Nephron progenitor cell (in vitro differentiated cells): ENCODE measurements around the gene CD99L2.
A peak's percentile ranks its signal among the peaks of the same experiment; 100 is the strongest.

Experiments
- DNase-seq: peaks from one replicate; pipeline ENCODE4 v3.0.0; 2021
- H3K27ac Mint-ChIP-seq: 2 replicates; pipeline ENCODE4 v1.8.0; 2021; ENCODE audit warnings: mild to moderate bottlenecking, moderate library complexity, mixed read lengths
- H3K27me3 Mint-ChIP-seq: 2 replicates; pipeline ENCODE4 v1.8.0; 2021; ENCODE audit warnings: mild to moderate bottlenecking, low read depth, mixed read lengths; ENCODE audit not compliant: poor library complexity
- H3K36me3 Mint-ChIP-seq: 2 replicates; pipeline ENCODE4 v1.8.0; 2021; ENCODE audit warnings: low read depth, mixed read lengths
- H3K4me1 Mint-ChIP-seq: 2 replicates; pipeline ENCODE4 v1.8.0; 2021; ENCODE audit warnings: mixed read lengths
- H3K4me3 Mint-ChIP-seq: 2 replicates; pipeline ENCODE4 v1.8.0; 2021; ENCODE audit warnings: mild to moderate bottlenecking, moderate library complexity, mixed read lengths
- H3K9me3 Mint-ChIP-seq: 2 replicates; pipeline ENCODE4 v1.8.0; 2021; ENCODE audit warnings: mild to moderate bottlenecking, moderate library complexity, mixed read lengths
- TF ChIP-seq, protein P1 (sequence below): fragments of 200-600 bp; sonication (generic); IDR thresholded peaks from 2 replicates; pipeline ENCODE4 v1.5.0; 2021; ENCODE audit warnings: antibody characterized with exemption

CD99L2 gene

DNA sequence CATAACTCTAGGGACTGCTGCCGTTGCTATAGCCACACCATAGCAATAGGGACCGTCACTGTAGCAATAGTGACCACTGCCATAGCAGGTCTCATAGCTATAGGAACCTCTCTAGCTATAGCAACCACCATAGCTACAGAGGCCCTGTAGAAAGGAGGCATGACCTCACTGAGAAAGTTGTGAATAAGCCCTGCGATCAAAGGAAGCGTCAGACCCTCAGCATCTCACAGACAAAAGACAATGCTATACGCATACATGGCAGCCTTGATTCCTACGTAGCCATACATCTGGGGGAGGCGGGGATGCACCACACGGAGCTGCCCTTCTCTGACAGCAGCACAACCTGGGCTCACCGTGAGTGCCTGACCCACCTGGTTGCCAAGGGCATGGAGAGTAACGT is 116.8 kb downstream of the CD99L2 start:
- peaks cover 49% of the 10 kb centered on the region for H3K9me3 Mint-ChIP-seq

DNA sequence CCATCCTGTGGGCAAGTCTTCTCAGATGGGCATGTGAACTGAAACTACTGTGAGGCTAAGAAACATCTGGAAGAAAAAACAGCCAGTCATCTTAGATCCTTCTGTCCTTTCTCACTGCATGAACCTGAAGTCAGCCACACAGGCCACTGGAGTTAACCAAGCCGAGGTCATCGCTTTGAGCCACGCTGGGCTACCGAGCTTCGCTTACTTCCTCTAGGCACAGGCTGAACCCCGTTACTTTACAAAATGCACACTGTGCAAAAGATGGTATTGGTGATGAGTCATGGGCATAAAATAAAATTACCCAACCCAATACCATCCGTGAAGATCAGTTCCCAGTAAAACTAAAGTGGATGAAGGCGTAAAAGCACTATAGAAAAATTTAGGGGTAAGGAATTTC is 119.1 kb downstream of the CD99L2 start:
- DNase-seq: no peak
- Mint-ChIP-seq H3K4me1 (peaks cover 29% of the 10 kb centered on the region), H3K27ac (peak overlapping the region; percentile 69), H3K36me3 (peaks cover 28% of the 10 kb centered on the region), H3K9me3 (peaks cover 49% of the 10 kb centered on the region), H3K4me3 (no peak overlapping the region), H3K27me3 (peaks cover 6% of the 10 kb centered on the region)
- TF ChIP-seq, protein P1, sequence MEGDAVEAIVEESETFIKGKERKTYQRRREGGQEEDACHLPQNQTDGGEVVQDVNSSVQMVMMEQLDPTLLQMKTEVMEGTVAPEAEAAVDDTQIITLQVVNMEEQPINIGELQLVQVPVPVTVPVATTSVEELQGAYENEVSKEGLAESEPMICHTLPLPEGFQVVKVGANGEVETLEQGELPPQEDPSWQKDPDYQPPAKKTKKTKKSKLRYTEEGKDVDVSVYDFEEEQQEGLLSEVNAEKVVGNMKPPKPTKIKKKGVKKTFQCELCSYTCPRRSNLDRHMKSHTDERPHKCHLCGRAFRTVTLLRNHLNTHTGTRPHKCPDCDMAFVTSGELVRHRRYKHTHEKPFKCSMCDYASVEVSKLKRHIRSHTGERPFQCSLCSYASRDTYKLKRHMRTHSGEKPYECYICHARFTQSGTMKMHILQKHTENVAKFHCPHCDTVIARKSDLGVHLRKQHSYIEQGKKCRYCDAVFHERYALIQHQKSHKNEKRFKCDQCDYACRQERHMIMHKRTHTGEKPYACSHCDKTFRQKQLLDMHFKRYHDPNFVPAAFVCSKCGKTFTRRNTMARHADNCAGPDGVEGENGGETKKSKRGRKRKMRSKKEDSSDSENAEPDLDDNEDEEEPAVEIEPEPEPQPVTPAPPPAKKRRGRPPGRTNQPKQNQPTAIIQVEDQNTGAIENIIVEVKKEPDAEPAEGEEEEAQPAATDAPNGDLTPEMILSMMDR: no peak

More for the DNA sequence above, 116.8 kb downstream of the CD99L2 start:
- Mint-ChIP-seq H3K27ac (no peak overlapping the region), H3K27me3 (peaks cover 4% of the 10 kb centered on the region), H3K4me1 (peaks cover 34% of the 10 kb centered on the region), H3K36me3 (peaks cover 11% of the 10 kb centered on the region), H3K4me3 (no peak overlapping the region)
- no peak for DNase-seq
- TF ChIP-seq, protein P1: no peak

DNA sequence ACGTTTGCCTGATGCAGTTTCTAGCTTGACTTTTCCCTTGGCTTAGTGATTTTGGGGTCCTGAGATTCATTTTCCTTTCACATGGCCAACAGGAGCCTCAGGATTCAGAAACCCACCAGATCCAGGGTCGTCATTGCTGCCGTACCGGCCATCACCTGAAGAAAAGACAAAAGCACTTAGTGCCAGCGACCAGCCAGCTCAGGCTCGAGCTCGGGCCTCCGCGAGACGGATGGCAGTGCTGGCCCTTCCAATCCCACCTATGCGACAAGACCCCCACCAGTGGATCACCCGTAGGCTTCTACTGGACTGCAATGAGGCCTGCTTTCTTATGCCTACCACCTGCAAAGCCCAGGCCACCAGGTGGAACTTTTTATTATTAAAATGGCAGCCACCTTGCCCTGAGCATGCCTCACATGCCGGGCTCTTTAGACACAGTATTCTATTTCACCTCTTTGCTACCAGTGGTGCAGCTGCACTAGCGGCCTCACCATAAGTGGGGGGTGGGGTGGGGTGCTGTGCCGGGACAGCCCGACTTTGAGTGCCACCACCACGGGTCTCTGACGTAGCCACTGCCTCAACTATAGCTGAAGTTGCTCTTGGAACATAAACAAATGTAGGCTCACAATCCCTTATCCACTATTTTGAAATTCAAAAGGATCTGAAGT is 121.0 kb downstream of the CD99L2 start:
- DNase-seq: no peak
- Mint-ChIP-seq H3K27ac (no peak overlapping the region), H3K9me3 (peaks cover 55% of the 10 kb centered on the region), H3K4me1 (peaks cover 21% of the 10 kb centered on the region), H3K4me3 (no peak overlapping the region), H3K36me3 (peaks cover 30% of the 10 kb centered on the region), H3K27me3 (peaks cover 7% of the 10 kb centered on the region)
- TF ChIP-seq, protein P1: no peak

DNA sequence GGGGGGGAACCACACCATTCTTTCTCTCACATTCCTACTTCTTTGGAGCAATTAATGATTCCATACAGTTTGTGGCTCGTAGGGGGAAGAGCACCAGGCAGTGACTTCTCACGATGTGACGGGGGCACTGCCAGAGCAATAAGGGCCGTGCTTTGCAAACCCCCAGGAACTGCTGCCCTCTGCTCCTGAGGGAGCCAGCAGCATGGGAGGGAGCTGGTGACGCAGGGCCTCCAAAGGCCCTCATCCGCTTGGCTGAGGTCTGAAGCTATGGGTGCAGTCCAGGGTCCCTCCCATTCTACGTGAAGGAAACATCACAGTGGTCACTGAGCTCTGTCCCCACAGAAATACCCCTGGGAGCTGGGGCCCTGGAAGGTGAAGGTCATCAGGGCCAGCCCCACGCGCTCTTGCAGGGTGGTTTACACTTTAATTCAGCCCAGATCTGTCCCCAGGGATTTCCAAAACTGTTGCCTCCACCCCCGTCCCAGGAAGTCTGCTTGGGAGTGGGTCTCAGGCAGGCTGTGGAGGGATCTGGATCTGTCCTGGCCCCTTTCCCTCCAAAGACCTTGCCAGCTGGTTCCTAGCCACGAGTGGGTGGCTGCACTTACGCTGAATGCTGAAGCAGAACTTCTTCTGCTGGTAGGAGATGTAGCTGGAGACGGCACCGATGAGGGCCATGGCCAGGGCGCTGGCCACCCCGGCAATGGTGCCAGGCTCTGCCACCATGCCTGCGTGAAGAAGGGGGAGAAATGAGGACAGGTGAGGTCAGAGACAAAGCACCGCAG is 122.7 kb downstream of the CD99L2 start:
- Mint-ChIP-seq H3K27me3 (peaks cover 9% of the 10 kb centered on the region), H3K27ac (no peak overlapping the region), H3K9me3 (peaks cover 52% of the 10 kb centered on the region), H3K4me1 (peaks cover 21% of the 10 kb centered on the region), H3K4me3 (no peak overlapping the region), H3K36me3 (peaks cover 30% of the 10 kb centered on the region)
- no peak for DNase-seq
- TF ChIP-seq, protein P1: no peak

DNA sequence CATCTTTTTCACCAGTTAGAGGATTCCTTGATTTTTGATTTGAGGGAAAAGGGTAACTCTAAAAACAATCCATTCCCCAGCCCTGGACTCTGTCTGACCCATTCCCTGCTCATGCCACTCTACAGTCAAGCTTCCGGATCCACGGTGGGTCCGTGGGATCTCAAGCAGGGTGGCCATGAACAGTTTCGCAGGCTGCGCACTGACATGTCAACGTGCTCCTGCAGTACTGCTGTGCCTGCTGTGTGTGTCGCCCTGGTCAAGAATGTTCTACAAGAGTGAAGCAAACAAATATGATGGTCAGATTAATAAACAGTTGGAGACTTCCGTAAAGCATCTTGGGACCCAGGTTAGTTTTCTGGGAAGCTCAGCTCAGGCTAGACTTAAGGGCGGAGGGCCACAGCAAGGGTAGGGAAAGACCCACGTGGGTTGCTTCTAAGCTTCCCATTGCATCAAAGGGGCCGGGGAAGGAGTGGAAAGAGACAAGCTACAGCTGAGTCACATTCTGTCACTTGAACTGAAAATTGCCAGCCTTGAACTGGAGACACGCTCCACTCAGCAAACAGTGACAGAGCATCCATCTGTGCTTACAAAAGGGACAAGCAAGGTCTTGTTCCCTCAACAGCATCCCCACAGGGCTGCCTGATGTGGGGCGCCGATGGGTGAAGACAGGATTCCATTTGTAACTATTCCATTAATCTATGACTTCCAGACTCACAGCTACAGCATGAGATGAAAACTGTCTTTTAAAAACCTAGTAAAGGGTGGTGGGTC is 123.5 kb downstream of the CD99L2 start:
- no peak for DNase-seq
- Mint-ChIP-seq H3K9me3 (peaks cover 54% of the 10 kb centered on the region), H3K4me3 (no peak overlapping the region), H3K27ac (no peak overlapping the region), H3K36me3 (peaks cover 30% of the 10 kb centered on the region), H3K4me1 (peaks cover 21% of the 10 kb centered on the region), H3K27me3 (peaks cover 9% of the 10 kb centered on the region)
- TF ChIP-seq, protein P1: no peak
